ENCODE results near the gene CNNM1. TPM values are rescaled to one million over a fixed set of nuclear protein-coding genes. Genes with fewer than 3 reads are reported as not detected.

Gene CNNM1
- total RNA-seq = 1.4 TPM

GRCh38 chr10:99329304-99329553 lies at the start of gene CNNM1:
Gene CNNM1, plus strand, starts transcription at chr10:99329356. Its CDS starts 32 bp downstream, at chr10:99329388.
- no peak for DNase-seq (ENCODE audit: low spot score)

GRCh38 chr10:99279626-99280111 lies 49.5 kb upstream of the CNNM1 start:
- no peak for DNase-seq (ENCODE audit: low spot score)

GRCh38 chr10:99280472-99280871 lies 48.7 kb upstream of the CNNM1 start:
- no peak for DNase-seq (ENCODE audit: low spot score)

- DNase-seq (ENCODE audit: low spot score) = no peak
Observed at GRCh38 chr10:99285881-99286280, 43.3 kb upstream of the CNNM1 start.

- DNase-seq (ENCODE audit: low spot score) = no peak
Observed at GRCh38 chr10:99290306-99290705, 38.9 kb upstream of the CNNM1 start.

GRCh38 chr10:99292159-99292558 lies 37.0 kb upstream of the CNNM1 start:
- peak; percentile 13 for DNase-seq (ENCODE audit: low spot score)

- no peak for DNase-seq (ENCODE audit: low spot score)
Observed at GRCh38 chr10:99296605-99297004, 32.6 kb upstream of the CNNM1 start.

GRCh38 chr10:99297033-99297432 lies 32.1 kb upstream of the CNNM1 start:
- no peak for DNase-seq (ENCODE audit: low spot score)

GRCh38 chr10:99303899-99304861 lies 25.0 kb upstream of the CNNM1 start:
- DNase-seq (ENCODE audit: low spot score) = no peak

GRCh38 chr10:99304862-99305229 lies 24.3 kb upstream of the CNNM1 start:
- no peak for DNase-seq (ENCODE audit: low spot score)

GRCh38 chr10:99312501-99312900 lies 16.7 kb upstream of the CNNM1 start:
- DNase-seq (ENCODE audit: low spot score) = no peak

GRCh38 chr10:99315853-99316252 lies 13.3 kb upstream of the CNNM1 start:
- no peak for DNase-seq (ENCODE audit: low spot score)

GRCh38 chr10:99316374-99316773 lies 12.8 kb upstream of the CNNM1 start:
- DNase-seq (ENCODE audit: low spot score) = no peak

- DNase-seq (ENCODE audit: low spot score) = no peak
Observed at GRCh38 chr10:99318048-99318447, 11.1 kb upstream of the CNNM1 start.

- DNase-seq (ENCODE audit: low spot score) = no peak
Observed at GRCh38 chr10:99318475-99318874, 10.7 kb upstream of the CNNM1 start.

GRCh38 chr10:99325281-99325680 lies 3.9 kb upstream of the CNNM1 start:
- no peak for DNase-seq (ENCODE audit: low spot score)

GRCh38 chr10:99326871-99327270 lies 2.3 kb upstream of the CNNM1 start:
- no peak for DNase-seq (ENCODE audit: low spot score)

GRCh38 chr10:99328579-99329303 lies 415 bp upstream of the CNNM1 start:
- no peak for DNase-seq (ENCODE audit: low spot score)

GRCh38 chr10:99329554-99330346 lies 594 bp downstream of the CNNM1 start:
- no peak for DNase-seq (ENCODE audit: low spot score)

GRCh38 chr10:99330347-99330924 lies 1.3 kb downstream of the CNNM1 start:
- DNase-seq (ENCODE audit: low spot score) = no peak

- DNase-seq (ENCODE audit: low spot score) = no peak
Observed at GRCh38 chr10:99331207-99331803, 2.1 kb downstream of the CNNM1 start.

Data from mucosa of gallbladder (tissue), 1 donor.